Psoas muscle (tissue), 8 donors: Measurements from ENCODE around the gene CLRN2. TPM values are rescaled to one million over a fixed set of nuclear protein-coding genes. Genes with fewer than 3 reads are reported as not detected.

Experiments
- ATAC-seq, 4 donors: fragments of 200-7000 bp; cut with Tn5 transposase; one replicate each; pipeline ENCODE4 v1.9.1; 2020; ENCODE audit warnings: moderate library complexity in 3 of 4, mild to moderate bottlenecking in 2 of 4
- DNase-seq, 2 donors: peaks; one replicate each; pipeline ENCODE4 v3.0.0-alpha.2; 2020
- H3K27ac ChIP-seq: fragments of 200-600 bp; one replicate; pipeline ENCODE4 v1.8.0; 2022
- H3K27me3 ChIP-seq, 3 donors: fragments of 200-600 bp in 1 of 3; one replicate each; pipeline versions ENCODE4 v1.6.1 to v1.8.0; 2013 to 2022; ENCODE audit warnings: low read length in 2 of 3, mild to moderate bottlenecking in 2 of 3, moderate library complexity in 1 of 3; ENCODE audit not compliant: insufficient read depth in 3 of 3
- H3K36me3 ChIP-seq, 2 donors: fragments of 200-600 bp in 1 of 2; one replicate each; pipeline versions ENCODE4 v1.6.1 to v1.8.0; 2013 to 2022; ENCODE audit warnings: low read depth in 1 of 2, mild to moderate bottlenecking in 1 of 2, moderate library complexity in 1 of 2; ENCODE audit not compliant: insufficient read depth in 1 of 2
- H3K4me1 ChIP-seq: fragments of 200-600 bp; one replicate; pipeline ENCODE4 v1.8.0; 2022
- H3K4me3 ChIP-seq: fragments of 200-600 bp; one replicate; pipeline ENCODE4 v1.8.0; 2022; ENCODE audit warnings: mild to moderate bottlenecking
- H3K9me3 ChIP-seq: fragments of 200-600 bp; one replicate; pipeline ENCODE4 v1.8.0; 2022
- WGBS, 3 donors: extraction: QIAGEN DNeasy Blood & Tissue Kit; methylation state at CpG; one replicate each; pipeline versions ENCODE4 v1.1.6 to v1.1.7; 2013; 5-methylcytosine and 5-hydroxymethylcytosine counted together
- intact Hi-C, 2 donors: fragments of 100-400 bp; cut with DNase I; formaldehyde crosslinking; loops; one replicate each; pipeline versions ENCODE4 v1.11.0 to v1.14.2; 2022
- polyA plus RNA-seq, 3 donors: library from polyadenylated mRNA; stranded (reverse); fragments of 200-250 nt; gene quantifications; one replicate each; pipeline ENCODE4 v1.2.3, GENCODE V29; 2013
- total RNA-seq, 4 donors: library from RNA; stranded (reverse); fragmentation: NEBNext Ultra II Directional in 2 of 4; extraction: Animal tissue kit (Norgen Biotek cat#: 25700) in 2 of 4; gene quantifications; one replicate each; pipeline versions ENCODE4 v1.2.1 to v1.2.4, GENCODE V29; 2021 to 2023
- TF ChIP-seq, protein P1 (sequence below): fragments of 200-600 bp; IDR thresholded peaks from one replicate; pipeline ENCODE4 v1.8.0; 2022; ENCODE audit warnings: antibody characterized with exemption
- donor health status: healthy with polysubstance abuse.
- donor health status: DM: no; HTN: no; CAD: no; lungs with moderate emphysema.
- donor health status: Bipolar disorder and iron deficiency.
- donor health status: healthy.
- donor health status: DM: yes; HTN: yes; CAD: no.
- donor health status: DM: no; HTN: no; CAD: no.
- donor health status: DM: no; HTN: no; CAD: no.
- donor health status: DM: yes; HTN: yes; CAD: no.

CLRN2 gene
- total and polyA plus RNA-seq, 7 donors: not detected

DNA sequence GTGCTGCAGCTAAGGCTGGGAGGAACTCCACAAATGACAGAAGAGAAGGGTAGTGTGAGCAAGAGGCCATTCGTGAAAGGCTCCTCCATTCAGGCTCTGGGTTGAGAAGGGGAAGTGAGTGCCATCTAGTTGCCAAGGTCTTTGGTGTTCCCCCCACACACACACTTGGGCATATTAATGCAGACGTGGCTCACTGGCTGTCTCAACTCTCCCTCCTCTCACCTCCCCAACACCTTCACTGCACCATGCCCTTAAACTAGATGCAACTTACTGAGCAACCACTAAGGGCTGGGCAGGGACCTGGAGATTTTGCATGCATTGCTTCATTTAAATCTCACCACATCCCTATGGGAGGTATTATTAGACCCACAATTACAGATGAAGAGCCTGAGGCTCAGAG is 8.7 kb downstream of the CLRN2 start:
- no peaks in the 10 kb centered on the region for H3K9me3 ChIP-seq
- H3K4me3 ChIP-seq: no peak overlapping the region
- no peak overlapping the region for H3K27ac ChIP-seq
- 14 to 48% (median 22%) methylated on average over 2 of the region's 2 CpGs for WGBS, 3 donors
- ATAC-seq: no peak
- intact Hi-C loops: no loop called here
- DNase-seq: no peak
- H3K36me3 ChIP-seq: no peaks in the 10 kb centered on the region
- H3K27me3 ChIP-seq: no peaks in the 10 kb centered on the region
- H3K4me1 ChIP-seq: no peaks in the 10 kb centered on the region
- TF ChIP-seq, protein P1, sequence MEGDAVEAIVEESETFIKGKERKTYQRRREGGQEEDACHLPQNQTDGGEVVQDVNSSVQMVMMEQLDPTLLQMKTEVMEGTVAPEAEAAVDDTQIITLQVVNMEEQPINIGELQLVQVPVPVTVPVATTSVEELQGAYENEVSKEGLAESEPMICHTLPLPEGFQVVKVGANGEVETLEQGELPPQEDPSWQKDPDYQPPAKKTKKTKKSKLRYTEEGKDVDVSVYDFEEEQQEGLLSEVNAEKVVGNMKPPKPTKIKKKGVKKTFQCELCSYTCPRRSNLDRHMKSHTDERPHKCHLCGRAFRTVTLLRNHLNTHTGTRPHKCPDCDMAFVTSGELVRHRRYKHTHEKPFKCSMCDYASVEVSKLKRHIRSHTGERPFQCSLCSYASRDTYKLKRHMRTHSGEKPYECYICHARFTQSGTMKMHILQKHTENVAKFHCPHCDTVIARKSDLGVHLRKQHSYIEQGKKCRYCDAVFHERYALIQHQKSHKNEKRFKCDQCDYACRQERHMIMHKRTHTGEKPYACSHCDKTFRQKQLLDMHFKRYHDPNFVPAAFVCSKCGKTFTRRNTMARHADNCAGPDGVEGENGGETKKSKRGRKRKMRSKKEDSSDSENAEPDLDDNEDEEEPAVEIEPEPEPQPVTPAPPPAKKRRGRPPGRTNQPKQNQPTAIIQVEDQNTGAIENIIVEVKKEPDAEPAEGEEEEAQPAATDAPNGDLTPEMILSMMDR: no peak

- TF ChIP-seq, protein P1: no peak
- ATAC-seq: no peak
- Histone ChIP-seq H3K9me3 (no peaks in the 10 kb centered on the region), H3K4me3 (no peak overlapping the region), H3K36me3 (no peaks in the 10 kb centered on the region), H3K4me1 (no peaks in the 10 kb centered on the region), H3K27ac (no peak overlapping the region), H3K27me3 (no peaks in the 10 kb centered on the region)
- intact Hi-C loops: no loop called here
- 73 to 75% (median 74%) methylated on average over 27 of the region's 27 CpGs for WGBS, 3 donors
- no peak for DNase-seq
These were observed 11.9 kb downstream of the CLRN2 start for GRCh38 chr4:17526695-17527477.

- 81 to 83% (median 81%) methylated on average over 10 of the region's 10 CpGs for WGBS, 3 donors
- intact Hi-C loops: no loop called here
- no peak for ATAC-seq
- H3K27me3 ChIP-seq: no peaks in the 10 kb centered on the region
- no peak for DNase-seq
- H3K27ac ChIP-seq: no peak overlapping the region
- no peaks in the 10 kb centered on the region for H3K4me1 ChIP-seq
- no peaks in the 10 kb centered on the region for H3K9me3 ChIP-seq
- no peaks in the 10 kb centered on the region for H3K36me3 ChIP-seq
- no peak overlapping the region for H3K4me3 ChIP-seq
- TF ChIP-seq, protein P1: no peak
These were observed 13.7 kb downstream of the CLRN2 start for GRCh38 chr4:17528551-17529165.

DNA sequence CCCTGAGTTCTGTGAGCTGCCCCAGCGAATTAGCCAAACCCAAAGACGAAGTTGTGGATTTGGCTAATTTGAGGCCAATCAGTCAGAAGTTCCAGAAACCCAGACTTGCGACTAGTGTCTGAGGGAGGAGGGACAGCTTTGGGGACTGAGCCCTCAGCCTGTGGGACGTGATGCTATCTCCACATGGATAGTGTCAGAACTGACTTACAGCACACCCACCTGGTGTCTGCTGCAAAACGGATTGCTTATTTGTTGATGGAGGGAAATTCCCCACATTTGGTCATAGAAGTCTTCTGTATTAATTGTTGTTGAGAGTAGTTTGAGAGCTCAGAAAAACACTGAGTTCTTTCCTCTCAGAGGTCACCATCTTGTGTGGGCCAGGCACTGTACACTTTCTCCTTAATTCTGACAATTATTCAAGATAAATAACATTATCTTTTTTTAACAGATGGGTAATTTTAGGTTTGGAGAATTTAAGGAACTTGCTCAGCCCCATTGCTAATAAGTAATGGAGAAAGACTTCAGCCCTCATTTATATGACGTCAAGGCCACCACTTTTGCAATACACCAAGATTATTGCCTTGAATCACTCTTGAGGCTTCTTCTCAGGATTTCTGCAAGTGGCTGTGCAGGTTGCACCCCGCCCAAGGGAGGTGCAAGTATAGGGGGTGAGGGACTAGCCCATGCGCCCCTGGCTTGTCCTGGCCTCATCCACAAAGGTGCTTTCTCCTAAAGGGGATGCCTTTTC is 16.7 kb downstream of the CLRN2 start:
- Histone ChIP-seq H3K4me1 (no peaks in the 10 kb centered on the region), H3K36me3 (no peaks in the 10 kb centered on the region), H3K27ac (no peak overlapping the region), H3K27me3 (no peaks in the 10 kb centered on the region), H3K4me3 (no peak overlapping the region), H3K9me3 (no peaks in the 10 kb centered on the region)
- no peak for DNase-seq
- ATAC-seq: no peak
- TF ChIP-seq, protein P1: no peak
- intact Hi-C loops: no loop called here
- WGBS, 3 donors: 67 to 78% (median 68%) methylated on average over 8 of the region's 8 CpGs
